Activated naive CD4-positive, alpha-beta T cell treated with anti-CD3 and anti-CD28 coated beads for 36 hours (primary cell): ENCODE data around the gene HOXA3. TPM values are rescaled to one million over a fixed set of nuclear protein-coding genes. Genes with fewer than 3 reads are reported as not detected.

Experiments
- CTCF ChIA-PET: fragments of 350-600 bp; sonication (Branson Sonifier 250); formaldehyde crosslinking; loops from one replicate; lab custom pipeline; 2021; ENCODE audit warnings: antibody characterized with exemption; lab: Charles Lee
- DNase-seq: peaks from one replicate; pipeline ENCODE4 v3.0.0-alpha.2; 2020
- H3K27ac Mint-ChIP-seq: one replicate; pipeline ENCODE4 v1.8.0; 2021; ENCODE audit warnings: mild to moderate bottlenecking, mixed read lengths
- H3K27me3 Mint-ChIP-seq: one replicate; pipeline ENCODE4 v1.8.0; 2021; ENCODE audit warnings: low read depth, mixed read lengths
- H3K36me3 Mint-ChIP-seq: one replicate; pipeline ENCODE4 v1.8.0; 2021; ENCODE audit warnings: low read depth, mixed read lengths
- H3K4me1 Mint-ChIP-seq: one replicate; pipeline ENCODE4 v1.8.0; 2021; ENCODE audit warnings: low read depth, mixed read lengths
- H3K4me3 Mint-ChIP-seq: one replicate; pipeline ENCODE4 v1.8.0; 2021; ENCODE audit warnings: mild to moderate bottlenecking, moderate library complexity, mixed read lengths
- H3K9me3 Mint-ChIP-seq: one replicate; pipeline ENCODE4 v1.8.0; 2021; ENCODE audit warnings: mixed read lengths
- intact Hi-C: fragments of 100-400 bp; cut with micrococcal nuclease; formaldehyde crosslinking; loops from one replicate; pipeline ENCODE4 v1.15.1; 2023
- total RNA-seq, 2 experiments: library from RNA; stranded (reverse); gene quantifications; one replicate each; pipeline ENCODE4 v1.2.3, GENCODE V29; 2021

HOXA3 gene
- total RNA-seq, 2 experiments from 2014 or later, result not detected

DNA sequence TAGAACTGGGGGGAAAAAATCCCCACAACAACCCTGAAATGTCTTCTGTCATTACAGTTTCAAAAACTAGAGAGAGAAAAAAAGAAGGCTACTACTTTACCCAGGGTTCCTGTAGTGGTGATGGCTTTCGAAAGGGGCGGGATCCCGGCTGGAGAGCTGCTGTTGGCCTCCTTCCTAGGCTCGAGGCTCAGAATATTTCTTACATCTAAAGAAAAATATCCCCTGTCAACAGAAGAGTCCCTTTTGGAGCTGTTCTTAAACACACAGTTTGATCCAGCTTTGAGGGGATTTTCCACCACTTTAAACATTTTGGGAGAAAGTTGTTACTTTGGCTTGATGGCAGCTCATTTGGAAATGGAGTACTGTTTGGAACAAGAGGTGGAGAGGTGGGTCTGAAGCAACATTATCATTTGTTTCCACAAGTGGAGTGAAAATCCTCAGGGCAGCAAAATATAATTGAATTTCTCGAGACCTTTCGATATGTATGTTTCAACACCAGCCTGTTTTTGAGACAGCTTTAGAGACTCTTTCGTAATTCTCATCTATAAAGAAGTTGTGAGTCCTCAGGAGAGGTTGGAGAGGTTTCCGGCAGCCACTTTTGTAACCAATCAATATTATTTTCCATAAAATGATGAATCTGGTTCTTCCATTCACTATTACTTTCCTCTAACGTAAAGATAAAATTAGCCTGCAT, 42.5 kb upstream of the HOXA3 start:
- CTCF ChIA-PET, result interaction anchor here (0.5 to 2.1 kb wide), 11 partner anchors 10 to 883 kb away, joined by 3 to 14 read pairs (median 5); partner anchors contain the start of gene HOXA11
- Mint-ChIP-seq H3K27me3 (peaks cover 78% of the 10 kb centered on the region), H3K36me3 (no peaks in the 10 kb centered on the region), H3K9me3 (no peaks in the 10 kb centered on the region), H3K4me1 (peaks cover 19% of the 10 kb centered on the region), H3K27ac (no peak overlapping the region), H3K4me3 (no peak overlapping the region)
- intact Hi-C loops, result loop anchor here (1.0 kb wide), 1 partner anchor 8 kb away; no protein-coding TSS in a partner anchor
- no peak for DNase-seq

DNA sequence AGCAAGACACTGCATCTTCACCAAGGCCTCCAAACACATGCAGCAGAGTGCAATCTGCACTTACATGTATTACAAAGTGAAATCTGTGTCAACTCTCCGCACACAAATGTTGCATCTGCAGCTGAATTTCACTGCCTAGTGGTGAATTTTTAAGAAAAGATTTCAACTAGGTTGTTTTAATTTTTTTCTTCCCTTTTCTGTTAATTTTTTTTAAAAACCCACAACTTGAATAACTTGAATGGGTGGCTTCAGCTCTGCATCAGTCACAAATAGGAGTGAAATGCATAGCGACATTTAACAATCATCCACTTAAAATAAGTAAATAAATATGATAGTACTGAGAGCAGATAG, 41.6 kb upstream of the HOXA3 start:
- H3K27me3 Mint-ChIP-seq, result peaks cover 83% of the 10 kb centered on the region
- no peak for DNase-seq
- CTCF ChIA-PET, result interaction anchor here (0.7 to 1.6 kb wide), 5 partner anchors 15 to 591 kb away, joined by 3 to 9 read pairs (median 5); partner anchors contain the start of gene EVX1
- H3K4me3 Mint-ChIP-seq, result no peak overlapping the region
- H3K9me3 Mint-ChIP-seq, result no peaks in the 10 kb centered on the region
- no peak overlapping the region for H3K27ac Mint-ChIP-seq
- intact Hi-C loops, result no loop called here
- peaks cover 22% of the 10 kb centered on the region for H3K4me1 Mint-ChIP-seq
- H3K36me3 Mint-ChIP-seq, result no peaks in the 10 kb centered on the region

GRCh38 chr7:27193335-27194001, 41.1 kb upstream of the HOXA3 start:
- Mint-ChIP-seq H3K4me3 (no peak overlapping the region), H3K27me3 (peaks cover 83% of the 10 kb centered on the region), H3K36me3 (no peaks in the 10 kb centered on the region), H3K4me1 (peaks cover 22% of the 10 kb centered on the region), H3K27ac (no peak overlapping the region), H3K9me3 (no peaks in the 10 kb centered on the region)
- intact Hi-C loops, result loop anchor here (2.0 kb wide), 1 partner anchor 47 kb away; no protein-coding TSS in a partner anchor
- CTCF ChIA-PET, result interaction anchor here (0.7 to 1.6 kb wide), 4 partner anchors 14 to 49 kb away, joined by 3 to 9 read pairs (median 6); partner anchors contain the start of gene EVX1
- no peak for DNase-seq

DNA sequence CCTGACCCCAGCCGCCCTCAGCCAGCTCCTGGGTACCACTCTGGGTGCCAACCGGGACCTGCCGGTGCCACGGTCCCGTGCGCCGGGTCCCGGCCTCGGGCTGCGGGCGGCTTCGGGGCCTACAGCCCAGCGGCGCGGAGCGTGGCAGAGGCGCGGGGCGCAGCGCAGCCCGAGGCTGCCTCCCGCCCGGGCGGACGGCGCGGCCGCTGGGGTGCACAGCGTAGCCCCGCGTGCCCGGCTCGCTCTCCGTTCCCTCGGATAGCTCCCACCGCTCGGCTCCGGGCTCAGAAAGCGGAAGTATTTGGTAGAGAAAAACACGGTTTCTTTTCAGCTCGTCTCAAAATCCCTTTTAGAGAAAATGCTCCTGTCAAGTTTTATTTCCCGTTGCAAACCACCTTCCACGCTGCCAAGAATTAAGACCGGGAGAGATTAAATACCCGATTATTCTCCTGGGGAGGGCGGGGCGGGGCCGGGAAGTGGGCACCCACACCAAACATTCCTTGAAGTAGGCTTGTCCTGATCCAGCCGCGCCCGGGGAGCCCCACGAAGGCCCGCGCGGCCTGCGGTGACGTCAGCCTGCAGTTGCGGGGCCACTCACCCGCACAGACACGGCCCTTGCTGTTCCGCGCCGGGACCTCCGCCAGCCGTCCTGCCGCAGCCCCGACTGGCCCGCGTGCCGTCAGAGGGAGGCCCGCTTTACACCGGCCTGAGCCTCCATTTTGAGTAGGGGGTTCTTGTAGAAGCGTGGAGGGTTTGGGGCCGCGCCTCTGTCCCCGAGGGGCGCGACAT, 40.4 kb upstream of the HOXA3 start:
- CTCF ChIA-PET, result interaction anchor here (1.4 to 1.6 kb wide), 2 partner anchors 13 to 16 kb away, joined by 3 to 5 read pairs; no protein-coding TSS in a partner anchor
- no peak for DNase-seq
- Mint-ChIP-seq H3K4me1 (peaks cover 27% of the 10 kb centered on the region), H3K9me3 (no peaks in the 10 kb centered on the region), H3K27me3 (peaks cover 83% of the 10 kb centered on the region), H3K36me3 (no peaks in the 10 kb centered on the region), H3K4me3 (peak overlapping the region; percentile 57), H3K27ac (no peak overlapping the region)
- intact Hi-C loops, result loop anchor here (2.0 kb wide), 1 partner anchor 48 kb away; no protein-coding TSS in a partner anchor

- Mint-ChIP-seq H3K9me3 (no peaks in the 10 kb centered on the region), H3K4me1 (peaks cover 31% of the 10 kb centered on the region), H3K27ac (no peak overlapping the region), H3K36me3 (no peaks in the 10 kb centered on the region), H3K27me3 (peaks cover 83% of the 10 kb centered on the region), H3K4me3 (peak overlapping the region; percentile 45)
- intact Hi-C loops, result loop anchor here (2.0 kb wide), 1 partner anchor 49 kb away; no protein-coding TSS in a partner anchor
- CTCF ChIA-PET, result interaction anchor here (1.4 to 1.6 kb wide), 2 partner anchors 12 to 15 kb away, joined by 3 to 5 read pairs; no protein-coding TSS in a partner anchor
- no peak for DNase-seq
These were observed 39.6 kb upstream of the HOXA3 start for GRCh38 chr7:27191833-27192545.

DNA sequence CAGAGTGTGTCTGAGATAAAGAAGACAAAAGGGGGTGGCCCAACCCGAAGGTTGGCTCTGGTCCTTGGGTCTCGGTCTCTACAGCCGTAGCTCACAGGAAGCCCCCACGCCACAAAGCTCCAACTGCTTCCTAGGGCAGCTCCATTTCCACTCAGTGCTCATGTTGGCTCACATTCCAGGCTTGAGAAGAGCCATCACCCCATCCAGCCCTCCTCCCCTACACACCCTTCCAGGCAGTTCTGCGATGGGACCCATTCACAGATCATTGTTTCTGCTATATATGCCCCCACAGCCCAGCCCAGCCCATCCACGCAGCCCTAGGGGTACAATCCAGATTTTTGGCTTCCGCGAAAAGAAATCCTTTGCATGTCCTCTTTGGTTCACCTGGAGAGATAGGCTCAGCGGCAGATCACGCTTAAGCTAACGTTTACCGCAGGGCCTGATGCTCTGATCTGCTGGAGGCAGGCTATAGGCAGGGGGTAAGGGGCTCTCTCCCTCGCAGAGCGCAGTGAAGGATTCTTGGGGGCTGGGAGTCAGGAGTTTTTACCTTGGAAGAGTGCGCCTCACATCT, 38.9 kb upstream of the HOXA3 start:
- Mint-ChIP-seq H3K36me3 (no peaks in the 10 kb centered on the region), H3K9me3 (no peaks in the 10 kb centered on the region), H3K4me1 (peaks cover 33% of the 10 kb centered on the region), H3K4me3 (no peak overlapping the region), H3K27me3 (peaks cover 86% of the 10 kb centered on the region), H3K27ac (no peak overlapping the region)
- no peak for DNase-seq
- CTCF ChIA-PET, result interaction anchor here (0.9 to 2.7 kb wide), 4 partner anchors 12 to 20 kb away, joined by 3 to 11 read pairs (median 3); no protein-coding TSS in a partner anchor
- intact Hi-C loops, result no loop called here

DNA sequence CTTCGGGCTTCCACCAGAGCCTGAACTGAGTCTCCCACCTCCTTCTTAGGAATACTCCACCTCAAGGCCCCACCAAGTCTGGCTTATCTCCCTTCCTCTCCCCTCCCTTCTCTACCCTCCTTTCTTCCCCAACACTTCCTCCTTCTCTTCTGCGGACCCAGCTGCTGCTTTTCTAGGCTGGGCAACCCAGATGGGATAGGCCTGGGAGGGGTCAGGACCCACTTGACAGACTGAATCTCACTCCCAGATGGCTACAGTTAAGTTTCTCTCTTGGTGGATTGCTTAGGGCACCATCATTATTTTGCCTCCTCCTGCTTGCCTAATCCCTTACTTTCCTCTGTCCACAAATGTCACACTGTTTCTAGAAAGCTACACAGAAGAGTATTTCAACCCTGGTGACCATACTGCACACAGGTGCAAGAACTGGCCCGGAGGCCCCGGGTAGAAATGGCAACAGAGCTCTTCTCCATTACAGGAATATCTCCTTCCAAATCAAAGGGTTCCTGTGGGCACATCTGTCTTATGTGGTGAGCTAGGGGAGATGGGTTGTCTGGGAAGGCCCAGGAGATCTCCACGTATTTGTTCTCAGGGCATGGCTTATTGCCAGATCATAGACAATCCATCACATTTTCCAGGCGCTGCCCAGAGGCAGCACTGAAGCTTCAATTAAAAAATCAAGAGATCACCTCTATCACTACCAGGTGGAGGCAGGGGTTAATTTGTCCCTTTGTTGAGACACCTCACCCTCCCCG, 37.8 kb upstream of the HOXA3 start:
- no peak for DNase-seq
- intact Hi-C loops, result loop anchor here (5.0 kb wide), 1 partner anchor 38 kb away; the partner anchor contains the start of gene HOXA3
- CTCF ChIA-PET, result interaction anchor here (1.1 to 2.7 kb wide), 3 partner anchors 11 to 29 kb away, joined by 3 to 11 read pairs (median 5); no protein-coding TSS in a partner anchor
- H3K36me3 Mint-ChIP-seq, result no peaks in the 10 kb centered on the region
- H3K27ac Mint-ChIP-seq, result no peak overlapping the region
- H3K9me3 Mint-ChIP-seq, result no peaks in the 10 kb centered on the region
- H3K27me3 Mint-ChIP-seq, result peaks cover 92% of the 10 kb centered on the region
- H3K4me1 Mint-ChIP-seq, result peaks cover 41% of the 10 kb centered on the region
- H3K4me3 Mint-ChIP-seq, result no peak overlapping the region

GRCh38 chr7:27189295-27189996, 37.1 kb upstream of the HOXA3 start:
- H3K27me3 Mint-ChIP-seq, result peaks cover 91% of the 10 kb centered on the region
- peaks cover 47% of the 10 kb centered on the region for H3K4me1 Mint-ChIP-seq
- CTCF ChIA-PET, result interaction anchor here (1.9 to 2.7 kb wide), 2 partner anchors 10 to 28 kb away, joined by 5 to 11 read pairs; no protein-coding TSS in a partner anchor
- H3K27ac Mint-ChIP-seq, result no peak overlapping the region
- DNase-seq, result no peak
- H3K9me3 Mint-ChIP-seq, result no peaks in the 10 kb centered on the region
- H3K36me3 Mint-ChIP-seq, result no peaks in the 10 kb centered on the region
- H3K4me3 Mint-ChIP-seq, result no peak overlapping the region
- intact Hi-C loops, result loop anchor here (5.0 kb wide), 1 partner anchor 37 kb away; the partner anchor contains the start of gene HOXA3

DNA sequence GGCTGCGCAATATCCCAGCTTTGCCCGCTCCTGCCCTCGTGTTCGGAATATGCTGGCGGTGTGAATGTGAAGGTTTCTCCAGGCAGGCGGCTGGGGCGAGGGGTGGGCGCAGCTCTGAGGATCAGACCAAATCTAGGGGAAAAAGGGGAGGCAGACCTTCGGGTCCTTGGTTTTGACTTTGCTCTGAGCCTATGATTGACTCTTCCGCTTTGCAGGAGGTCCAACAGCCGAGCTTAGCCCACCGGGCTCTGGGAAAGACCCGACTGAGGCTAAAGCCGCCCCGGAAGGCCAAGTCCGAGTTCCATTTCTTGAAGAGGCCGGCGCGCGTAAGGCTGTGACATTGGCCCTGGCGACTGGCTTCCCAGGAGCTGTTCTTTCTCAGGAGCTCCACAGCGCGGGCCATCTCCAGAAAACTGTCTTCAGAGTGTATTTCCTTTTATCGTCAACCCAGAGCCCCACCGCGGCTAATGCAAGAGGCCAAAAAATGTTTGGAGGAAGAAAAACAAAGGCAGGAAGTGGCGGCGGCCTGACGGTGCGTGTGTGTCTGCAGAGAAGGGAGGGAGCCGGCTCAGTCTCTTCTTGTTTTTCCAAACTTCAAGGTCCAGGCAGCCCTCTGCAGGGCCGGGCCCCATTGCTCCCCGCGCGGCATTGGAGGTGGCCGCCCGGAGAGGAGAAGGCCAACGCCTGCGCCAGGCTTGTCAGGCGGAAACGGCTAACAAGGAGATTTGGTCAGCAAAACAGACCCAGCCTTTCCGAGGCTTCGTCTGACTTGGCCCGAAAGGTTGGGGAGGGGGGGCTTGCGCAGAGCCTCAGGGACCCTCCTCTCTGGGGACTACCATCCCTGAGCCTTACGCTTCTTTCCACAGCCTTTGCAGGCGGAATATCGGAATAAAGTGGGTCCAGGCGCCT, 36.3 kb upstream of the HOXA3 start:
- H3K4me3 Mint-ChIP-seq, result peak overlapping the region; percentile 57
- H3K9me3 Mint-ChIP-seq, result no peaks in the 10 kb centered on the region
- no peak overlapping the region for H3K27ac Mint-ChIP-seq
- CTCF ChIA-PET, result interaction anchor here (0.7 to 2.7 kb wide), 3 partner anchors 10 to 1315 kb away, joined by 3 to 11 read pairs (median 5); no protein-coding TSS in a partner anchor
- peak; percentile 59 for DNase-seq
- no peaks in the 10 kb centered on the region for H3K36me3 Mint-ChIP-seq
- intact Hi-C loops, result loop anchor here (5.0 kb wide), 1 partner anchor 36 kb away; the partner anchor contains the start of gene HOXA3
- peaks cover 90% of the 10 kb centered on the region for H3K27me3 Mint-ChIP-seq
- H3K4me1 Mint-ChIP-seq, result peaks cover 44% of the 10 kb centered on the region
